Activated CD4-positive, CD25-positive, alpha-beta regulatory T cell (primary cell): ENCODE results near the gene CCNDBP1.
"Not testable (repeated sequence)": the region's sequence is repeated elsewhere in the genome, so short reads cannot be mapped to it uniquely, and the experiment has no call there.

Experiments
- DNase-seq, 4 experiments: peaks; one replicate each; lab custom pipeline; 2025; lab: John Stamatoyannopoulos, UW

CCNDBP1 gene

GRCh38 chr15:43185157-43186002, at the start of gene CCNDBP1:
Gene CCNDBP1, plus strand, starts transcription at chr15:43185403. Its CDS starts 96 bp downstream, at chr15:43185499.
- peak; percentile 70 to 83 (median 79) for DNase-seq

GRCh38 chr15:43143203-43143941, 41.8 kb upstream of the CCNDBP1 start:
- DNase-seq = no peak

DNA sequence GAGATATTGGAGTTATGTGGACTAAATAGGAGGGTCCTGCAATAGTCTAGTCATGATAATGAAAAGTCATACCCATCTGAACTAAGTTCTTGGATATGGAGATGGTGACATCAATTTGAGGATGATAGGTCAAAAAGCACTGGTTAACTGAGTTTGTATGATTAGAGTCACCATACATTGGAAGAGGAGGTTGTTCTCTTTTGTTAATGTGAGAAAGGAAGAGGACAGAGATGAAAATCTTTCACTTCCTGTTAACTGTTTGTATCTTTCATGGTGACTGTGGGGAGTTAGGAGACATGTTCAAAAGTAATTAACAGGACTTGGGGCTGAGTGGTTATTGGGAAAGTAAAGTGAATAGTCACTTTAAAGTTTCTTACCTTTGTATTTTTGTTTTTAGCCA, 40.7 kb upstream of the CCNDBP1 start:
- DNase-seq = no peak

DNA sequence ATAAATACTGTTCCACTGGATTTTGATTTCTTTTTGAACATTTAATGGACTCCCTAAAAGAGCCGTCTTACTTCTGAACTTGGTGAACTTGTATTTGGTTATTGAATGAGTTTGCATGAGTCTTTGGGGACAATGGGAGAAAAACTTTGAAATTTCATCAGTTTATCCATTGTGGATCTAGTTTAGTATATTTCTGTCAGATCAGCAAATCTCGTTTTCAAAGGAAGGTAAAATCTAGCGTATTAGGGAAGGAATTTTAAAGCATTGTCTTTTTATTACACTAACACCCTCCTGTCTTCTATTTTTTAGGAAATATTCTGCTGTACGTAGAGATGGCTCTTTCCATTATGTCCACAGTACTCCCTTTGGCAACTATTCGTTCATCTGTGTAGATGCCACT, 39.0 kb upstream of the CCNDBP1 start:
- no peak for DNase-seq

DNA sequence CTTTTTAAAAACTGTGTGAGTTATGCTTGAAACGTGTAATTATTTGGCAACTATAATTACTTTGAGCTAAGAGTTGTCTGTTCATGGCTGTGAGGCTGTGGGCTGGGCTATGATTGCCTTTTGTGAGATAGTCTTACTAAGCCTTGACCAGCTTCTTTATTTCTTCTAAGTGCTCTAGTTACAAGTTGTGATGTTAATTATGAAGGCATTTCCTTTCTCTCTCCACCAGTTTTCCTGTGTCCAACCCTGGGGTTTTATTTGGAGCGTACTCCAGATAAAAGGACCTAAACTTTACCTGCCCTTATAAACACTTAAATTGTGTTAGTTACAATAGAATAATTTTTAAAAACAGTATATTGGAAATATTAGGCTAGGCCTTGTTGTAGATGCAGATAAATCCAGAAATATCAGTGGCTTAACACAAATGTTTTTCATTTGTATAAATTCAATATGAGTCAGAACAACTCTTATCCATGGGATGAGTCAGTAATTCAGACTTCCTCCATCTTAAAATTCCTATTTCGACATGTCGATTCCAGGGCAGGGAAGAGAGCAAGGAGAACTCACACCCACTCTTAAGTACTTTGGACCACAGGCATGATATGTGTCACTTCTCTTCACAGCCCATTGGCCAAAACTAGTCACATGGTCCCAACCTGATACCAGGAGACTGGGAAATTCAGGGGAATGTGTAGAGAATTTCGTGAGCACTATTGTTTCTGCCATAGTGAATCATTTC, 34.8 kb upstream of the CCNDBP1 start:
- DNase-seq = no peak

- DNase-seq = no peak
These were observed 33.5 kb upstream of the CCNDBP1 start for GRCh38 chr15:43151688-43152087.

DNA sequence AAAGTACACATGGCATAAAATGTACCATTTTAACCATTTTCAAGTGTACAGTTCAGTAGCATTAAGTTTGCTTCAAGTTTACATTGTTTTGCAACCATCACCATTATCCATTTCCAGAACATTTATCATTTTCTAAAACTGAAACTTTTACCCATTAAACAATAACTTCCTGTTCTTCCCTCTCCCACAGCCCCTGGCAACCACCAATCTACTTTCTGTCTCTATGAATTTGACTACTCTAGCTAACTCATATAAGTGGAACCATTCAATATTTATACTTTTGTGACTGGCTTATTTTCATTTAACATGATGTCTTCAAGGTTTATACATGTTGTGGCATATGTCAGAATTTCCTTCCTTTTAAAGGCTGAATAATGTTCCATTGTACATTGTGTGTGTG, 31.9 kb upstream of the CCNDBP1 start:
- no peak for DNase-seq

DNA sequence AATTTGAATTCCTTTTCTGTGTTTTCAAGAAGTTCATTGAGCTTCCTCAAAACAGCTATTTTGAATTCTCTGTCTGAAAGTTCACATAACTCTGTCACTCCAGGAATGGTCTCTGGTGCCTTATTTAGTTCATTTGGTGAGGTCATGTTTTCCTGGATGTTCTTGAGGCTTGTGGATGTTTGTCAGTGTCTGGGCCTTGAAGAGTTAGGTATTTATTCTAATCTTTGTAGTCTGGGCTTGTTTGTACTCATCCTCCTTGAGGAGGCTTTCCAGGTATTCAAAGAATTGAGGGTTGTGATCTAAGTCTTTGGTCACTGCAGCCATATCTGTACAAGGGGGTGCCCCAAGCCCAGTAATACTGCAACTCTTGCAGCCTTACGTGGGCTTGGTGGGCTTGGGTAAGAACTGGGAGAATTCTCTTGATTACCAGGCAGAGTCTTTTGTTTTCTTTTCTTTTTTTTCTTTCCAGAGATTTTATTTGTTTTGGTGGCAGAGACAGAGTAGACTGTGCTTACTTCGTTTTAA, 19.3 kb upstream of the CCNDBP1 start:
- DNase-seq = no peak

DNA sequence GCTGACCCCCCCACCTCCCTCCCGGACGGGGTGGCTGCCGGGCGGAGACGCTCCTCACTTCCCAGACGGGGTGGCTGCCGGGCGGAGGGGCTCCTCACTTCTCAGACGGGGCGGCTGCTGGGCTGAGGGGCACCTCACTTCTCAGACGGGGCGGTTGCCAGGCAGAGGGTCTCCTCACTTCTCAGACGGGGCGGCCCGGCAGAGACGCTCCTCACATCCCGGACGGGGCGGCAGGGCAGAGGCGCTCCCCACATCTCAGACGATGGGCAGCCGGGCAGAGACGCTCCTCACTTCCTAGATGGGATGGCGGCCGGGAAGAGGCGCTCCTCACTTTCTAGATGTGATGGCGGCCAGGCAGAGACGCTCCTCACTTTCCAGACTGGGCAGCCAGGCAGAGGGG, 17.9 kb upstream of the CCNDBP1 start:
- DNase-seq = not testable (repeated sequence)

GRCh38 chr15:43168192-43169107, 16.8 kb upstream of the CCNDBP1 start:
- no peak for DNase-seq

GRCh38 chr15:43169888-43170287, 15.3 kb upstream of the CCNDBP1 start:
- no peak for DNase-seq

GRCh38 chr15:43175656-43176309, 9.4 kb upstream of the CCNDBP1 start:
- not testable (repeated sequence) for DNase-seq

DNA sequence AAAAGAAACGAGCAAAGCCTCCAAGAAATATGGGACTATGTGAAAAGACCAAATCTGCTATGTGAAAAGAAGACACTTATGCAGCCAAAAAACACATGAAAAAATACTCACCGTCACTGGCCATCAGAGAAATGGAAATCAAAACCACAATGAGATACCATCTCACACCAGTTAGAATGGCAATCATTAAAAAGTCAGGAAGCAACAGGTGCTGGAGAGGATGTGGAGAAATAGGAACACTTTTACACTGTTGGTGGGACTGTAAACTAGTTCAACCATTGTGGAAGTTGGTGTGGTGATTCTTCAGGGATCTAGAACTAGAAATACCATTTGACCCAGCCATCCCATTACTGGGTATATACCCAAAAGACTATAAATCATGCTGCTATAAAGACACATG, 8.1 kb upstream of the CCNDBP1 start:
- not testable (repeated sequence) for DNase-seq

DNA sequence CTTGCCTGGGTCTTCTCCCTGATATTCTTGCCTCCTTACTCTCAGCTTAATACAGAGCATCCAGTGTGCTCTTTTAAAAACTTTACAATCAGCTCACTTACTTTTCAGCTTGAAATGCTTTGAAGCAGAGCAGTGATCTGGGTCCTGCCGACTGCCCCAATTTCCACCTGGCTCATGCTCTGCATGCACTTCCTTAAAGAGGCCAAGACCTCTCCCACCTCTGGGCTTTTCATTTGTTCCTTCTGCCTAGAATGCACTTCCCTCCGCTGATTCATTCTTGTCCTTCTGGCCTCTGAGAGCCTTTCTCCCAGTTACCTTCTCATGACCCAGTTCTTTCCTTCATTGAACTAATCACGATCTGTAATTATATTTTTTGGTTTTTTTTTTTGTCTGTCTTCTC, 1.9 kb upstream of the CCNDBP1 start:
- DNase-seq = no peak

- DNase-seq = no peak
These were observed 637 bp upstream of the CCNDBP1 start for GRCh38 chr15:43184407-43185124.

DNA sequence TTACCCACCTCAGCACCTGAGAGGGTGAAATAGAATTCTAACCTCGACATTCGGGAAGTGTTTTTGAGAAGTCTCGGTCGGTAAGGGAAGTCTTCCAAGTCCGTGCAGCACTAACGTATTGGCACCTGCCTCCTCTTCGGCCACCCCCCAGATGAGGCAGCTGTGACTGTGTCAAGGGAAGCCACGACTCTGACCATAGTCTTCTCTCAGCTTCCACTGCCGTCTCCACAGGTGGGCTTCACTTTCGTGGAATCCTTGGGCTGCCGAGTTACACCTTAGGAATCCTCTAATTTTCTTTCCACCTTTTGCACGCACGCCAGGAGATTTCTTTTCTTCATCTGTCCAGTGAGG, 775 bp downstream of the CCNDBP1 start:
- no peak for DNase-seq

GRCh38 chr15:43187544-43188155, 2.4 kb downstream of the CCNDBP1 start:
- no peak for DNase-seq

DNA sequence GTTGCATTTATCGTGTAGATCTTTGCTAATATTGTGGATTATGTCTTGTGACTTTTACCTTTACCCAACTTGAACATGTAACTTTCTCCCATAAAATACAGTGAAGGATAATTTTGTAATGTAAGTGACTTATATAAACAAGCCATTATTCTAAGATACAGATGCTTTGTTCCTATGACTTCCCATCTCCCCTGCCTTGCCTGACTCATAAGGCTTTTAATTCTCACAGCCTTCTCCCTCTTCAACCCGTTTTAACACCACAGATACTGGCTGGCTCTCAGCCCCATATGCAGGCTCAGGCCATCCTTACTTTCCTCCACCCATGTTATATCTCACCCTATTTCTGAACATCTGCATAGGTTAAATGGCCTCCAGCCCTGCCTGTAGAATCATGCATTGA, 4.1 kb downstream of the CCNDBP1 start:
- no peak for DNase-seq

- no peak for DNase-seq
These were observed 5.0 kb downstream of the CCNDBP1 start for GRCh38 chr15:43190178-43190577.

- no peak for DNase-seq
These were observed 8.5 kb downstream of the CCNDBP1 start for GRCh38 chr15:43193710-43194109.
